DMS 273 treated with DMSO at 0.1 percent for 48 hours (cell line): ENCODE measurements around the gene ZFP57.

Source experiments
- DNase-seq: peaks from one replicate; lab custom pipeline; 2025; lab: John Stamatoyannopoulos, UW

Gene ZFP57

DNA sequence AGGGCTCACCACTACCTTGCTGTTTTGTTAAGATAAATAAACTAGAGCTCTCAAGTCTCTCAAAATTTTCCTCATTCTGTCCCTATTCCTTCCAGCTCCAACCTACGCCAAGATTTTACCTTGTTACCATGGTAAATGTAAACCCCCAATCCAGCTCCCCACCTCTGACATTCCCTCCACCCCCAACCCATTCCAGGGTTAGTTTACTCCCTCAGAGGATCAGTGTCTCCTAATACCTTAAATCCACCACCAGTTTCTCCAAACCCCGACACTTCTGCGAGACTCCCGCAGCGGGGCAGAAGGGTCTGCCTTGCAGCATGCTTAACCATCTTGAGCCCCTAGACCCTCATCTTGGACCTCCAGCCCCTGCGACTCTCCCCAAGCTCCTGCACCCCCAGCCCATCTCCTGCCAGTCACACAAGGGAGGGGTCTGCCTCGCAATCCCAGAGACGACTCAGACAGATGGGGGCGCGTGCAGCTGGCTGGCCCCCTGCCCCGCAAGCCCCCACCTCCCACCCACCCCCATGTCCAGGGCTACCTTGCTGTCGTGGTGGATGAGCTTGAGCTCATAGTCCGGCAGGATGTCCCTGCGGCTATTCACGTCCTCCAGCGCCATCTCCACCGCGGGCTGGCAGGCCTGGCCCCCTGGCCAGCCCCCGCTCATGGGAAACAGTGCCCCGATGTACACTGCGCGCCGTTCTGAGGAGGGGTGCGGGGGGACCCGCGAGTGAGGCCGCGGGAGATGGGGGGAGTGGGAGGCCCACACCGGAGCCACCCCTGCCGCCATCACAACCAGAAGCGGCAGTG, 53.8 kb downstream of the ZFP57 start:
- DNase-seq: no peak

DNA sequence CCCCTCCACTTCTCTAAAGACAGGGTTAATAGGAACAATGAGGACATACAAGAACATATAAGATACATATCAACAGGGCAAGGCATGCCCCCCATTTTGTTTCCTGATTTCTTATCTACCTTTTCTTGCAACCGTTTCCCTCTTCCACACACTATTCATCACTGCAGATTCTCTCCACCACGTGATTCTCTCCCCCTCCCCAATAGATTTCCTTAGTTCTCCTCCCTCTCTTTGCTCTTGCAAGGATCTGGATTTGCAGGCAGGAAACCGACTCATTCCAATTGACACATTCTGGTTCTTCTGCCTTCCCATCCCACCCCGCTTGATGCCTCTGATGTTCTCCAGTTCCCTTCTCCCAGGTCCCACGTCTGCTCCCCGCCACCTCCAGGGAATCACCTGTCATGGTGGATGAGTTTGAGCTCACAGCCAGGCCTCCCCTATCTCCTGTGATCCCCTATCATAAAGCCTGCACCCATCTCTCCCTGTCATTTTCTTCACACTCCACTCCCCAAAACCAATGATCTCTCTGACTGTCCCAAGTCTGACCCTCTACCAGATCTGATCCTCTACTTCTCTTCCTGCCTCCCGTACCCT, 55.5 kb downstream of the ZFP57 start:
- DNase-seq: no peak

DNA sequence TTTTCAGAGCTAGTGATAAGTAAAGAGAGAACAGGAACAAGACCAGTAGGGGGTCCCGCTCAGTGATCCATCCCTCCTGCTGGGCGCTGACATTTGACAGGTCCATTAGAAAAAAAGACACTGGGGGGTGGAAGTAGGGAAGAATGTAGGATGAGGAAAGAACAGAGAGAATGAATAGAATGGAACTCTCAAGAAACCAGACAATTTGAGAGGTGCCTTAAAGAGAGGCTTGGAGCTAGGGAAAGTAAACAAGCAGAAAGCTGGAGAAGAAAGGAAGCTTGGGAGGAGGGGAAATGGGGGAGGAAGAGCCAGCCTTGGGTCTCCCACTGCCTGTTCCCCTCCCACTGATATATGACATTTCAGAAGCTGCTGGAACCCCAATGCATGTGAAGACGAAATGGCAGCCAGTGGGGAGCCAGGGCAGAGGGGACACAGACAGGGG, 56.4 kb downstream of the ZFP57 start:
- no peak for DNase-seq
